T-helper 17 cell (primary cell): ENCODE results near the gene STAM. TPM values are rescaled to one million over a fixed set of nuclear protein-coding genes. Genes with fewer than 3 reads are reported as not detected.

Source experiments
- ATAC-seq: fragments of 150-1000 bp; cut with Tn5 transposase; 2 replicates; pipeline ENCODE4 v1.10.0; 2021; ENCODE audit warnings: mild to moderate bottlenecking, moderate library complexity
- DNase-seq, 3 donors: peaks; one replicate each; pipeline versions ENCODE4 v3.0.0 to v3.0.0-alpha.2; 2020 to 2021
- H3K9me3 ChIP-seq: one replicate; pipeline ENCODE4 v1.7.0; 2013; ENCODE audit warnings: low read length, mild to moderate bottlenecking; ENCODE audit not compliant: control insufficient read depth, poor library complexity, severe bottlenecking
- H3K27ac Mint-ChIP-seq: one replicate; pipeline ENCODE4 v1.8.0; 2022; ENCODE audit warnings: mild to moderate bottlenecking, moderate library complexity, mixed read lengths
- H3K27me3 Mint-ChIP-seq: one replicate; pipeline ENCODE4 v1.8.0; 2022; ENCODE audit warnings: mixed read lengths
- H3K36me3 Mint-ChIP-seq: one replicate; pipeline ENCODE4 v1.8.0; 2022; ENCODE audit warnings: low read depth, mixed read lengths
- H3K4me1 Mint-ChIP-seq: one replicate; pipeline ENCODE4 v1.8.0; 2022; ENCODE audit warnings: mild to moderate bottlenecking, mixed read lengths
- H3K4me3 Mint-ChIP-seq: one replicate; pipeline ENCODE4 v1.8.0; 2022; ENCODE audit warnings: mild to moderate bottlenecking, moderate library complexity, mixed read lengths
- total RNA-seq, 4 donors: library from RNA in 2 of 4; stranded (reverse) in 2 of 4; gene quantifications; one replicate each; pipeline ENCODE4 v1.2.3 and lab custom pipeline; 2022 to 2026

The STAM gene
- total RNA-seq, 2 donors from 2014 or later = 55.9 to 65.8 TPM

- peak overlapping the region; percentile 11 for H3K27ac Mint-ChIP-seq
- no peaks in the 10 kb centered on the region for H3K9me3 ChIP-seq
- DNase-seq = no peak
- no peaks in the 10 kb centered on the region for H3K36me3 Mint-ChIP-seq
- H3K4me1 Mint-ChIP-seq = no peaks in the 10 kb centered on the region
- no peak for ATAC-seq
- no peak overlapping the region for H3K4me3 Mint-ChIP-seq
- H3K27me3 Mint-ChIP-seq = no peaks in the 10 kb centered on the region
Observed at GRCh38 chr10:17731331-17732020, 87.5 kb downstream of the STAM start.

GRCh38 chr10:17733620-17734019, 89.7 kb downstream of the STAM start:
- H3K27ac Mint-ChIP-seq = no peak overlapping the region
- no peaks in the 10 kb centered on the region for H3K27me3 Mint-ChIP-seq
- DNase-seq (no peak), ATAC-seq (no peak)
- no peaks in the 10 kb centered on the region for H3K9me3 ChIP-seq
- peaks cover 2% of the 10 kb centered on the region for H3K4me1 Mint-ChIP-seq
- H3K36me3 Mint-ChIP-seq = no peaks in the 10 kb centered on the region
- H3K4me3 Mint-ChIP-seq = no peak overlapping the region

- H3K9me3 ChIP-seq = no peaks in the 10 kb centered on the region
- no peaks in the 10 kb centered on the region for H3K27me3 Mint-ChIP-seq
- no peaks in the 10 kb centered on the region for H3K36me3 Mint-ChIP-seq
- H3K4me3 Mint-ChIP-seq = no peak overlapping the region
- H3K27ac Mint-ChIP-seq = no peak overlapping the region
- DNase-seq = no peak
- H3K4me1 Mint-ChIP-seq = peaks cover 2% of the 10 kb centered on the region
- no peak for ATAC-seq
Observed at GRCh38 chr10:17734432-17735080, 90.6 kb downstream of the STAM start.

- ATAC-seq (no peak), DNase-seq (no peak)
- H3K27ac Mint-ChIP-seq = no peak overlapping the region
- H3K36me3 Mint-ChIP-seq = no peaks in the 10 kb centered on the region
- H3K27me3 Mint-ChIP-seq = no peaks in the 10 kb centered on the region
- H3K4me3 Mint-ChIP-seq = no peak overlapping the region
- no peaks in the 10 kb centered on the region for H3K9me3 ChIP-seq
- H3K4me1 Mint-ChIP-seq = peaks cover 2% of the 10 kb centered on the region
Observed at GRCh38 chr10:17735166-17735941, 91.4 kb downstream of the STAM start.

GRCh38 chr10:17736223-17736622, 92.3 kb downstream of the STAM start:
- Mint-ChIP-seq H3K4me3 (no peak overlapping the region), H3K36me3 (no peaks in the 10 kb centered on the region), H3K4me1 (peaks cover 2% of the 10 kb centered on the region), H3K27me3 (no peaks in the 10 kb centered on the region), H3K27ac (no peak overlapping the region)
- ATAC-seq (no peak), DNase-seq (no peak)
- H3K9me3 ChIP-seq = no peaks in the 10 kb centered on the region

- peaks cover 2% of the 10 kb centered on the region for H3K4me1 Mint-ChIP-seq
- no peaks in the 10 kb centered on the region for H3K9me3 ChIP-seq
- H3K27ac Mint-ChIP-seq = no peak overlapping the region
- no peaks in the 10 kb centered on the region for H3K27me3 Mint-ChIP-seq
- H3K4me3 Mint-ChIP-seq = no peak overlapping the region
- peak; percentile 51 for ATAC-seq
- DNase-seq = no peak
- H3K36me3 Mint-ChIP-seq = no peaks in the 10 kb centered on the region
Observed at GRCh38 chr10:17737027-17737965, 93.3 kb downstream of the STAM start.

GRCh38 chr10:17740668-17741067, 96.7 kb downstream of the STAM start:
- no peaks in the 10 kb centered on the region for H3K9me3 ChIP-seq
- no peak overlapping the region for H3K27ac Mint-ChIP-seq
- DNase-seq (no peak), ATAC-seq (no peak)
- peaks cover 5% of the 10 kb centered on the region for H3K4me1 Mint-ChIP-seq
- no peaks in the 10 kb centered on the region for H3K27me3 Mint-ChIP-seq
- H3K4me3 Mint-ChIP-seq = no peak overlapping the region
- no peaks in the 10 kb centered on the region for H3K36me3 Mint-ChIP-seq

- H3K4me1 Mint-ChIP-seq = peaks cover 3% of the 10 kb centered on the region
- no peaks in the 10 kb centered on the region for H3K27me3 Mint-ChIP-seq
- H3K4me3 Mint-ChIP-seq = no peak overlapping the region
Observed at GRCh38 chr10:17742918-17743317, 99.0 kb downstream of the STAM start.

GRCh38 chr10:17743437-17743836, 99.5 kb downstream of the STAM start:
- H3K36me3 Mint-ChIP-seq = no peaks in the 10 kb centered on the region
- no peaks in the 10 kb centered on the region for H3K27me3 Mint-ChIP-seq
- H3K4me1 Mint-ChIP-seq = peaks cover 3% of the 10 kb centered on the region

More at GRCh38 chr10:17742918-17743317, 99.0 kb downstream of the STAM start:
- H3K36me3 Mint-ChIP-seq = no peaks in the 10 kb centered on the region
- peak; percentile 45 to 65 (median 52) for DNase-seq
- no peak overlapping the region for H3K27ac Mint-ChIP-seq
- H3K9me3 ChIP-seq = no peaks in the 10 kb centered on the region
- ATAC-seq = peak; percentile 74

GRCh38 chr10:17744341-17744861, 100.5 kb downstream of the STAM start:
- H3K36me3 Mint-ChIP-seq = no peaks in the 10 kb centered on the region
- H3K27me3 Mint-ChIP-seq = no peaks in the 10 kb centered on the region
- DNase-seq (no peak), ATAC-seq (no peak)
- peaks cover 3% of the 10 kb centered on the region for H3K4me1 Mint-ChIP-seq
- H3K9me3 ChIP-seq = no peaks in the 10 kb centered on the region
- no peak overlapping the region for H3K27ac Mint-ChIP-seq
- H3K4me3 Mint-ChIP-seq = no peak overlapping the region

More at GRCh38 chr10:17743437-17743836, 99.5 kb downstream of the STAM start:
- DNase-seq = no peak
- no peak for ATAC-seq
- no peaks in the 10 kb centered on the region for H3K9me3 ChIP-seq
- Mint-ChIP-seq H3K27ac (peak overlapping the region; percentile 19), H3K4me3 (no peak overlapping the region)

GRCh38 chr10:17747883-17748550, 104.1 kb downstream of the STAM start:
- H3K9me3 ChIP-seq = no peaks in the 10 kb centered on the region
- no peak for ATAC-seq
- peak overlapping the region; percentile 60 for H3K27ac Mint-ChIP-seq

GRCh38 chr10:17749890-17750289, 105.9 kb downstream of the STAM start:
- Mint-ChIP-seq H3K4me3 (no peak overlapping the region), H3K27me3 (peaks cover 5% of the 10 kb centered on the region), H3K27ac (no peak overlapping the region), H3K36me3 (no peaks in the 10 kb centered on the region), H3K4me1 (peaks cover 5% of the 10 kb centered on the region)
- ATAC-seq (no peak), DNase-seq (no peak)
- no peaks in the 10 kb centered on the region for H3K9me3 ChIP-seq

More at GRCh38 chr10:17747883-17748550, 104.1 kb downstream of the STAM start:
- peaks cover 6% of the 10 kb centered on the region for H3K4me1 Mint-ChIP-seq
- H3K27me3 Mint-ChIP-seq = no peaks in the 10 kb centered on the region
- no peak for DNase-seq
- H3K36me3 Mint-ChIP-seq = no peaks in the 10 kb centered on the region
- H3K4me3 Mint-ChIP-seq = peak overlapping the region; percentile 61
